Mesodermal cell (in vitro differentiated cells): ENCODE results near the gene FANK1.
"Not testable (repeated sequence)": the region's sequence is repeated elsewhere in the genome, so short reads cannot be mapped to it uniquely, and the experiment has no call there.

Experiments used
- H3K27ac ChIP-seq: 2 replicates; pipeline ENCODE4 v1.7.0; 2013; ENCODE audit warnings: mild to moderate bottlenecking, low read depth, low read length, moderate library complexity; ENCODE audit not compliant: severe bottlenecking
- H3K36me3 ChIP-seq: 2 replicates; pipeline ENCODE4 v1.7.1; 2013; ENCODE audit warnings: mild to moderate bottlenecking, low read length, moderate library complexity; ENCODE audit not compliant: control insufficient read depth, insufficient read depth
- H3K4me1 ChIP-seq: one replicate; pipeline ENCODE4 v1.7.1; 2013; ENCODE audit warnings: mild to moderate bottlenecking, low read length; ENCODE audit not compliant: insufficient read depth, control insufficient read depth, poor library complexity, severe bottlenecking
- H3K4me3 ChIP-seq: 2 replicates; pipeline ENCODE4 v1.7.0; 2013; ENCODE audit warnings: low read length, control low read depth, mild to moderate bottlenecking; ENCODE audit not compliant: insufficient read depth, poor library complexity, severe bottlenecking; ENCODE audit errors: extremely low read depth
- H3K9me3 ChIP-seq: 2 replicates; pipeline ENCODE4 v1.7.1; 2013; ENCODE audit warnings: mild to moderate bottlenecking, low read length, moderate library complexity; ENCODE audit not compliant: control insufficient read depth
- WGBS, 2 experiments: methylation state at CpG; one replicate each; pipeline ENCODE4 v1.1.5; 2013; ENCODE audit warnings: missing lambda C conversion rate in 2 of 2; ENCODE audit not compliant: insufficient coverage in 2 of 2; 5-methylcytosine and 5-hydroxymethylcytosine counted together

The FANK1 gene

GRCh38 chr10:126045861-126046260 is 149.5 kb downstream of the FANK1 start:
- no peak overlapping the region for H3K4me3 ChIP-seq
- peaks cover 24% of the 10 kb centered on the region for H3K4me1 ChIP-seq
- no peak overlapping the region for H3K27ac ChIP-seq
- no peaks in the 10 kb centered on the region for H3K36me3 ChIP-seq
- WGBS, 2 experiments, result 100% methylated on average over 1 to 3 of the region's 3 CpGs
- no peaks in the 10 kb centered on the region for H3K9me3 ChIP-seq

- no peak overlapping the region for H3K4me3 ChIP-seq
- peaks cover 17% of the 10 kb centered on the region for H3K4me1 ChIP-seq
- no peaks in the 10 kb centered on the region for H3K36me3 ChIP-seq
- H3K27ac ChIP-seq, result peak overlapping the region; percentile 75
- WGBS, 2 experiments, result 80 to 88% methylated on average over 1 to 2 of the region's 5 CpGs
- no peaks in the 10 kb centered on the region for H3K9me3 ChIP-seq
Measured at GRCh38 chr10:126046831-126047230, 150.5 kb downstream of the FANK1 start.

- not testable (repeated sequence) for H3K27ac ChIP-seq, H3K36me3 ChIP-seq, H3K4me3 ChIP-seq, H3K9me3 ChIP-seq
- WGBS, 2 experiments, result no CpG with 5 or more reads among the region's 1 CpG
- peaks cover 11% of the 10 kb centered on the region for H3K4me1 ChIP-seq
Measured at GRCh38 chr10:126047749-126048148, 151.4 kb downstream of the FANK1 start.

GRCh38 chr10:126049759-126050700 is 153.7 kb downstream of the FANK1 start:
- Histone ChIP-seq H3K4me3 (no peak overlapping the region), H3K36me3 (no peaks in the 10 kb centered on the region), H3K27ac (peak overlapping the region; percentile 11), H3K4me1 (peaks cover 11% of the 10 kb centered on the region), H3K9me3 (no peaks in the 10 kb centered on the region)
- WGBS, 2 experiments, result 82 to 94% methylated on average over 12 of the region's 13 CpGs

GRCh38 chr10:126052171-126052570 is 155.8 kb downstream of the FANK1 start:
- H3K4me1 ChIP-seq, result peaks cover 11% of the 10 kb centered on the region
- H3K36me3 ChIP-seq, result no peaks in the 10 kb centered on the region
- no peak overlapping the region for H3K27ac ChIP-seq
- no CpG with 5 or more reads among the region's 2 CpGs for WGBS, 2 experiments
- H3K9me3 ChIP-seq, result no peaks in the 10 kb centered on the region
- H3K4me3 ChIP-seq, result no peak overlapping the region

GRCh38 chr10:126054191-126054590 is 157.8 kb downstream of the FANK1 start:
- H3K4me3 ChIP-seq, result no peak overlapping the region
- H3K36me3 ChIP-seq, result no peaks in the 10 kb centered on the region
- H3K27ac ChIP-seq, result no peak overlapping the region
- 90 to 98% methylated on average over 5 to 6 of the region's 6 CpGs for WGBS, 2 experiments
- H3K4me1 ChIP-seq, result peaks cover 12% of the 10 kb centered on the region
- H3K9me3 ChIP-seq, result no peaks in the 10 kb centered on the region

- H3K36me3 ChIP-seq, result no peaks in the 10 kb centered on the region
- H3K9me3 ChIP-seq, result peaks cover 7% of the 10 kb centered on the region
- H3K4me3 ChIP-seq, result no peak overlapping the region
- H3K4me1 ChIP-seq, result peaks cover 23% of the 10 kb centered on the region
- no peak overlapping the region for H3K27ac ChIP-seq
- 98 to 100% methylated on average over 1 to 5 of the region's 8 CpGs for WGBS, 2 experiments
Measured at GRCh38 chr10:126057494-126057893, 161.1 kb downstream of the FANK1 start.

GRCh38 chr10:126058104-126058503 is 161.7 kb downstream of the FANK1 start:
- Histone ChIP-seq H3K27ac (peak overlapping the region; percentile 34), H3K9me3 (peaks cover 7% of the 10 kb centered on the region), H3K4me3 (no peak overlapping the region), H3K36me3 (no peaks in the 10 kb centered on the region), H3K4me1 (peaks cover 29% of the 10 kb centered on the region)
- WGBS, 2 experiments, result 91% methylated on average over 5 to 6 of the region's 6 CpGs

GRCh38 chr10:126058507-126058906 is 162.1 kb downstream of the FANK1 start:
- 46 to 58% methylated on average over 6 to 8 of the region's 9 CpGs for WGBS, 2 experiments

More at GRCh38 chr10:126058507-126058906, 162.1 kb downstream of the FANK1 start:
- peak overlapping the region; percentile 34 for H3K27ac ChIP-seq
- H3K4me3 ChIP-seq, result no peak overlapping the region
- no peaks in the 10 kb centered on the region for H3K36me3 ChIP-seq
- H3K4me1 ChIP-seq, result peaks cover 32% of the 10 kb centered on the region
- H3K9me3 ChIP-seq, result peaks cover 7% of the 10 kb centered on the region
